PC-9 (cell line): ENCODE results near the gene SAMD15.

ENCODE experiments used
- CTCF ChIP-seq: fragments of 200-600 bp; sonication (generic); conservative IDR thresholded peaks from 2 replicates; pipeline ENCODE4 v1.6.1; 2017; ENCODE audit warnings: mixed run types, antibody characterized with exemption, mild to moderate bottlenecking, moderate library complexity
- EZH2 ChIP-seq: fragments of 200-600 bp; sonication (generic); IDR thresholded peaks from 2 replicates; pipeline ENCODE4 v1.8.0; 2017; ENCODE audit warnings: antibody characterized with exemption, low read depth

DNA sequence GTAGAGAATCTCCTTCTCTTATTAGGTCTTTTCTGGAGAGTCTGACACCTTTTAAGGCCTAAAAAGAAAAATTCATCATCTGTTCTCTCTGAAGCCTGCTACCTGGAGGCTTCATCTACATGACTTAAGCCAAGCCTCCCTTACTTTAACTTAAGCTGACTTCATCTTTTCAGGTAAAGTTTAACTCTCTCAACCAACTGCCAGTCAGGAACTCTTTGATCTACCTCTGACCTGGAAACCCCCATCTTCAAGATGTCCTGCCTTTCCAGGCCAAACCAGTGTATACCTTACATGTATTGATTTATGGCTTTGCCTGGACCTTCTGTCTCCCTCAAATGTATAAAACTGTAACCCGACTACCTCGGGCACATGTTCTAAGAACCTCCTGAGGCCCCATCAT, 38.9 kb upstream of the SAMD15 start:
- TF ChIP-seq EZH2: no peak
- TF ChIP-seq CTCF: no peak
